ENCODE measurements around the gene RANBP3.

Gene RANBP3

GRCh38 chr19:5983367-5983955, 5.5 kb upstream of the RANBP3 start:
- DNase-seq (ENCODE audit: extremely low read depth, low read depth), result no peak
- TF ChIP-seq CTCF (IDR thresholded peaks at IDR 0.05; ENCODE audit: low read depth, low read length), result no peak

- no peak for DNase-seq (ENCODE audit: extremely low read depth, low read depth)
- no peak for TF ChIP-seq CTCF (IDR thresholded peaks at IDR 0.05; ENCODE audit: low read depth, low read length)
Measured at GRCh38 chr19:5978606-5979552, 939 bp upstream of the RANBP3 start.

GRCh38 chr19:5977222-5977784, 637 bp downstream of the RANBP3 start:
- no peak for DNase-seq (ENCODE audit: extremely low read depth, low read depth)
- TF ChIP-seq CTCF (IDR thresholded peaks at IDR 0.05; ENCODE audit: low read depth, low read length), result no peak

- DNase-seq (ENCODE audit: extremely low read depth, low read depth), result no peak
- no peak for TF ChIP-seq CTCF (IDR thresholded peaks at IDR 0.05; ENCODE audit: low read depth, low read length)
Measured at GRCh38 chr19:5976768-5977167, 1.2 kb downstream of the RANBP3 start.

- TF ChIP-seq CTCF (IDR thresholded peaks at IDR 0.05; ENCODE audit: low read depth, low read length), result no peak
- DNase-seq (ENCODE audit: extremely low read depth, low read depth), result no peak
Measured at GRCh38 chr19:5975388-5975728, 2.6 kb downstream of the RANBP3 start.

GRCh38 chr19:5974721-5975387, 3.1 kb downstream of the RANBP3 start:
- no peak for TF ChIP-seq CTCF (IDR thresholded peaks at IDR 0.05; ENCODE audit: low read depth, low read length)
- DNase-seq (ENCODE audit: extremely low read depth, low read depth), result no peak
